Occipital lobe (tissue), 2 donors: ENCODE measurements around the gene NUBPL. TPM values are rescaled to one million over a fixed set of nuclear protein-coding genes. Genes with fewer than 3 reads are reported as not detected.
"Not testable (repeated sequence)": the region's sequence is repeated elsewhere in the genome, so short reads cannot be mapped to it uniquely, and the experiment has no call there.

ENCODE experiments used
- DNase-seq: peaks from one replicate; lab custom pipeline; 2025; lab: John Stamatoyannopoulos, UW
- total RNA-seq: library from RNA; depleted of rRNA; stranded (reverse); fragments of >200 nt; gene quantifications from one replicate; pipeline ENCODE4 v1.2.3, GENCODE V29; 2014

NUBPL gene
- total RNA-seq, 1 donor from 2014 or later, result 17.0 TPM

GRCh38 chr14:31578266-31578665 is 17.1 kb downstream of the NUBPL start:
- DNase-seq, result no peak

GRCh38 chr14:31578792-31579501 is 17.7 kb downstream of the NUBPL start:
- no peak for DNase-seq

GRCh38 chr14:31580234-31580633 is 19.0 kb downstream of the NUBPL start:
- no peak for DNase-seq

GRCh38 chr14:31582286-31582691 is 21.1 kb downstream of the NUBPL start:
- no peak for DNase-seq

- DNase-seq, result no peak
Observed at GRCh38 chr14:31582836-31583452, 21.7 kb downstream of the NUBPL start.

GRCh38 chr14:31590206-31590605 is 29.0 kb downstream of the NUBPL start:
- no peak for DNase-seq

- no peak for DNase-seq
Observed at GRCh38 chr14:31592122-31592521, 30.9 kb downstream of the NUBPL start.

- no peak for DNase-seq
Observed at GRCh38 chr14:31592631-31593030, 31.4 kb downstream of the NUBPL start.

GRCh38 chr14:31596342-31597095 is 35.3 kb downstream of the NUBPL start:
- DNase-seq, result no peak

- DNase-seq, result no peak
Observed at GRCh38 chr14:31605702-31606101, 44.5 kb downstream of the NUBPL start.

- no peak for DNase-seq
Observed at GRCh38 chr14:31611778-31612433, 50.7 kb downstream of the NUBPL start.

- DNase-seq, result no peak
Observed at GRCh38 chr14:31613188-31613587, 52.0 kb downstream of the NUBPL start.

- not testable (repeated sequence) for DNase-seq
Observed at GRCh38 chr14:31618884-31619283, 57.7 kb downstream of the NUBPL start.

GRCh38 chr14:31619440-31619839 is 58.2 kb downstream of the NUBPL start:
- DNase-seq, result no peak

GRCh38 chr14:31620898-31621297 is 59.7 kb downstream of the NUBPL start:
- not testable (repeated sequence) for DNase-seq

GRCh38 chr14:31622060-31622459 is 60.9 kb downstream of the NUBPL start:
- no peak for DNase-seq

- DNase-seq, result not testable (repeated sequence)
Observed at GRCh38 chr14:31652900-31653299, 91.7 kb downstream of the NUBPL start.

GRCh38 chr14:31657917-31658316 is 96.7 kb downstream of the NUBPL start:
- DNase-seq, result no peak

- DNase-seq, result no peak
Observed at GRCh38 chr14:31659278-31659677, 98.1 kb downstream of the NUBPL start.

- no peak for DNase-seq
Observed at GRCh38 chr14:31660191-31660590, 99.0 kb downstream of the NUBPL start.

GRCh38 chr14:31660728-31661127 is 99.5 kb downstream of the NUBPL start:
- DNase-seq, result no peak

- DNase-seq, result no peak
Observed at GRCh38 chr14:31668348-31668747, 107.1 kb downstream of the NUBPL start.
